Measurements from ENCODE around the gene IFT57. TPM values are rescaled to one million over a fixed set of nuclear protein-coding genes. Genes with fewer than 3 reads are reported as not detected.

Gene IFT57
- total and polyA plus RNA-seq, 9 of the 15 experiments (the other 6 are each of a cell fraction or from before 2014, with no cell fraction given): 1.5 to 20.1 (median 9.9) TPM

GRCh38 chr3:108221911-108222852 lies at the start of gene IFT57 (continued):
- peak in 1 of 2 experiments; percentile 84; a peak in 2 of 4 replicates for TF ChIP-seq CSDE1 (IDR thresholded peaks at IDR 0.05)
- 0 out of 2 replicates have a peak, but pooled peaks have one; percentile 43 for TF ChIP-seq HDAC8 (tag; IDR thresholded peaks at IDR 0.05)
- no peak for TF ChIP-seq ZNF274 (IDR thresholded peaks at IDR 0.05; ENCODE audit: borderline replicate concordance, low read depth, low read length)
- peak; percentile 52 for TF ChIP-seq SAP30 (IDR thresholded peaks at IDR 0.05; ENCODE audit: borderline replicate concordance, insufficient read depth, low read depth, low read length, poor library complexity, severe bottlenecking)
- no peak for TF ChIP-seq KDM5B (IDR thresholded peaks at IDR 0.05; ENCODE audit: insufficient replicate concordance, low read depth, low read length)
- no peak for TF ChIP-seq STAG1 (CRISPR knock-in tag; IDR thresholded peaks at IDR 0.05; ENCODE audit: borderline replicate concordance)
- TF ChIP-seq FUS (optimal IDR thresholded peaks at IDR 0.05; ENCODE audit: low read depth, low read length): no peak
- no peak for TF ChIP-seq TCF7 (IDR thresholded peaks at IDR 0.05; ENCODE audit: borderline replicate concordance)
- peak; percentile 56 for TF ChIP-seq POLR2AphosphoS5 (IDR thresholded peaks at IDR 0.05; ENCODE audit: control insufficient read depth, insufficient read depth, low read depth, low read length)
- no peak for TF ChIP-seq XRCC5 (IDR thresholded peaks at IDR 0.05; ENCODE audit: low read depth, low read length)
- TF ChIP-seq HDGF (IDR thresholded peaks at IDR 0.05): no peak
- TF ChIP-seq REST (IDR thresholded peaks at IDR 0.05; ENCODE audit: borderline replicate concordance): no peak
- TF ChIP-seq REST (CRISPR knock-in tag; IDR thresholded peaks at IDR 0.05; ENCODE audit: low read depth): no peak
- no peak for TF ChIP-seq NR2C2 (CRISPR knock-in tag; IDR thresholded peaks at IDR 0.05)
- no peak for TF ChIP-seq NR2C2 (tag; IDR thresholded peaks at IDR 0.05)
- peak; percentile 85; the same call in 1 of the 2 replicates for TF ChIP-seq ZBTB9 (CRISPR knock-in tag; IDR thresholded peaks at IDR 0.05)
- no peak for TF ChIP-seq ARNT (IDR thresholded peaks at IDR 0.05)
- TF ChIP-seq ZNF347 (CRISPR knock-in tag; IDR thresholded peaks at IDR 0.05; ENCODE audit: low read depth): no peak
- TF ChIP-seq MTA3 (IDR thresholded peaks at IDR 0.05; ENCODE audit: borderline replicate concordance): peak; percentile 52; the same call in 1 of the 2 replicates
